A673 (cell line): ENCODE data around the gene EVX1. TPM values are rescaled to one million over a fixed set of nuclear protein-coding genes. Genes with fewer than 3 reads are reported as not detected.

Experiments
- BruUV-seq: library from RNA; stranded (reverse); fragments of 400-500 nt; replicated peaks from 2 replicates; lab custom pipeline; 2021; lab: Mats Ljungman, UMichigan
- CTCF ChIA-PET: fragments of 300-600 bp; sonication (Branson Sonifier 250); formaldehyde crosslinking; loops from one replicate; lab custom pipeline; 2022; ENCODE audit warnings: antibody characterized with exemption; lab: Charles Lee
- POLR2A ChIA-PET: fragments of 300-600 bp; sonication (Branson Sonifier 250); formaldehyde crosslinking; loops from one replicate; lab custom pipeline; 2022; ENCODE audit warnings: antibody characterized with exemption; ENCODE audit not compliant: low non-redundant PET; lab: Charles Lee
- DNase-seq: peaks from one replicate; pipeline ENCODE4 v3.0.0-alpha.2; 2015; ENCODE audit warnings: low spot score
- H3K27ac ChIP-seq: fragments of 200-600 bp; sonication (generic); 2 replicates; pipeline ENCODE4 v1.5.1; 2016; ENCODE audit warnings: mixed run types, low read depth, mild to moderate bottlenecking, mixed read lengths, antibody characterized with exemption, low read length; ENCODE audit not compliant: poor library complexity, severe bottlenecking
- H3K27me3 ChIP-seq: fragments of 200-600 bp; sonication (generic); replicated peaks from 2 replicates; pipeline ENCODE4 v1.6.1; 2017; ENCODE audit warnings: mixed run types, low read depth, mild to moderate bottlenecking, mixed read lengths, antibody characterized with exemption, low read length; ENCODE audit not compliant: insufficient read depth, poor library complexity
- H3K36me3 ChIP-seq: fragments of 200-600 bp; sonication (generic); 2 replicates; pipeline ENCODE4 v1.6.1; 2016; ENCODE audit warnings: mixed run types, mild to moderate bottlenecking, mixed read lengths, antibody characterized with exemption, low read length; ENCODE audit not compliant: insufficient read depth, poor library complexity, severe bottlenecking
- H3K4me1 ChIP-seq: fragments of 200-600 bp; sonication (generic); 2 replicates; pipeline ENCODE4 v1.6.1; 2017; ENCODE audit warnings: mixed run types, mild to moderate bottlenecking, mixed read lengths, antibody characterized with exemption, low read length; ENCODE audit not compliant: insufficient read depth, poor library complexity, severe bottlenecking
- H3K4me3 ChIP-seq: fragments of 200-600 bp; sonication (generic); 2 replicates; pipeline ENCODE4 v1.5.1; 2016; ENCODE audit warnings: low read depth, mixed run types, mild to moderate bottlenecking, mixed read lengths, low read length; ENCODE audit not compliant: poor library complexity, severe bottlenecking
- H3K9me3 ChIP-seq: fragments of 200-600 bp; sonication (generic); 2 replicates; pipeline ENCODE4 v1.6.1; 2016; ENCODE audit warnings: mixed run types, low read depth, mild to moderate bottlenecking, mixed read lengths, antibody characterized with exemption, low read length; ENCODE audit not compliant: poor library complexity, severe bottlenecking
- EZH2 ChIP-seq: fragments of 200-600 bp; sonication (generic); IDR thresholded peaks from 2 replicates; pipeline ENCODE4 v1.6.1; 2017; ENCODE audit warnings: borderline replicate concordance, low read depth, mild to moderate bottlenecking, mixed read lengths, antibody characterized with exemption, low read length; ENCODE audit not compliant: poor library complexity, severe bottlenecking
- intact Hi-C: fragments of 100-400 bp; cut with micrococcal nuclease; formaldehyde crosslinking; loops from one replicate; pipeline ENCODE4 v1.10.0; 2022; ENCODE audit not compliant: unreplicated experiment
- total RNA-seq: library from RNA; stranded (reverse); gene quantifications from 2 replicates; pipeline ENCODE4 v1.2.3, GENCODE V29; 2021
- TF ChIP-seq, protein P1 (sequence below): fragments of 300-800, 200-600 bp; sonication (generic); conservative IDR thresholded peaks from 2 replicates; pipeline ENCODE4 v1.5.1; 2017; ENCODE audit warnings: low read depth, mild to moderate bottlenecking, antibody characterized with exemption, low read length, moderate library complexity, mixed read lengths

EVX1 gene
- total RNA-seq, 1 experiment from 2014 or later = not detected

DNA sequence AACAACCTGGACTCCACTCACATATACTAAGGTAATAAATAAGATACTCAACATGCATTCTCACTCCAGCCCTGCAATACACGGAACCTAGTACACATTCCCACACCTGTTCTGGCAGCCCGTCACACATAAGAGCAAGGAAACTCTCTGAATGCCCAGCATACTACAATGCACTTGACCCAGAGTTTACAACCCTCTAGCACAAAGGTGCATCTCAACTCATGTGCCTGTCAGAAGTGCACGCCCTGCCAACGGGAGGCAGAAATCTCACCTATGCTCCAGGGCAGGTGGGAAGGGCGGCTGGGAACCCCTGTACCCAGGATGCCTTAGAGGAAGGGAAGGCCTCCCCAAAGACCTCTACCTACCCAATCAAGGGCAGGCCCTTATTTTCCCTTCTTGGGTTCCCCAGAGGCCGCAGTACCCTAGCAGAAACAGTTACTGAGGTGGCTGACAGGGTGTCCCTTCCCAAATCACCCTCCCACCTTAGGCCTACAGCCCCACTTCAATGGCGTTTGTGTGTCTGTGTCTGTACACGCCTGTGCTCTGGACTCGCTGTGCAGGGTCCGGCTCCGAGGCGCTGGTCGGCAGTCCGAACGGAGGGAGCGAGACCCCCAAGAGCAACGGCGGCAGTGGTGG lies 2.0 kb downstream of the EVX1 start:
- TF ChIP-seq EZH2 = peak; percentile 8
- TF ChIP-seq, protein P1, sequence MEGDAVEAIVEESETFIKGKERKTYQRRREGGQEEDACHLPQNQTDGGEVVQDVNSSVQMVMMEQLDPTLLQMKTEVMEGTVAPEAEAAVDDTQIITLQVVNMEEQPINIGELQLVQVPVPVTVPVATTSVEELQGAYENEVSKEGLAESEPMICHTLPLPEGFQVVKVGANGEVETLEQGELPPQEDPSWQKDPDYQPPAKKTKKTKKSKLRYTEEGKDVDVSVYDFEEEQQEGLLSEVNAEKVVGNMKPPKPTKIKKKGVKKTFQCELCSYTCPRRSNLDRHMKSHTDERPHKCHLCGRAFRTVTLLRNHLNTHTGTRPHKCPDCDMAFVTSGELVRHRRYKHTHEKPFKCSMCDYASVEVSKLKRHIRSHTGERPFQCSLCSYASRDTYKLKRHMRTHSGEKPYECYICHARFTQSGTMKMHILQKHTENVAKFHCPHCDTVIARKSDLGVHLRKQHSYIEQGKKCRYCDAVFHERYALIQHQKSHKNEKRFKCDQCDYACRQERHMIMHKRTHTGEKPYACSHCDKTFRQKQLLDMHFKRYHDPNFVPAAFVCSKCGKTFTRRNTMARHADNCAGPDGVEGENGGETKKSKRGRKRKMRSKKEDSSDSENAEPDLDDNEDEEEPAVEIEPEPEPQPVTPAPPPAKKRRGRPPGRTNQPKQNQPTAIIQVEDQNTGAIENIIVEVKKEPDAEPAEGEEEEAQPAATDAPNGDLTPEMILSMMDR = no peak
- H3K36me3 ChIP-seq = no peaks in the 10 kb centered on the region
- ChIA-PET CTCF (no interaction called here), POLR2A (no interaction called here)
- no peak overlapping the region for H3K27ac ChIP-seq
- intact Hi-C loops = no loop called here
- H3K27me3 ChIP-seq = peaks cover 100% of the 10 kb centered on the region
- no TSS peak for BruUV-seq
- no peak for DNase-seq
- no peaks in the 10 kb centered on the region for H3K4me1 ChIP-seq
- no peak overlapping the region for H3K4me3 ChIP-seq
- H3K9me3 ChIP-seq = no peaks in the 10 kb centered on the region

DNA sequence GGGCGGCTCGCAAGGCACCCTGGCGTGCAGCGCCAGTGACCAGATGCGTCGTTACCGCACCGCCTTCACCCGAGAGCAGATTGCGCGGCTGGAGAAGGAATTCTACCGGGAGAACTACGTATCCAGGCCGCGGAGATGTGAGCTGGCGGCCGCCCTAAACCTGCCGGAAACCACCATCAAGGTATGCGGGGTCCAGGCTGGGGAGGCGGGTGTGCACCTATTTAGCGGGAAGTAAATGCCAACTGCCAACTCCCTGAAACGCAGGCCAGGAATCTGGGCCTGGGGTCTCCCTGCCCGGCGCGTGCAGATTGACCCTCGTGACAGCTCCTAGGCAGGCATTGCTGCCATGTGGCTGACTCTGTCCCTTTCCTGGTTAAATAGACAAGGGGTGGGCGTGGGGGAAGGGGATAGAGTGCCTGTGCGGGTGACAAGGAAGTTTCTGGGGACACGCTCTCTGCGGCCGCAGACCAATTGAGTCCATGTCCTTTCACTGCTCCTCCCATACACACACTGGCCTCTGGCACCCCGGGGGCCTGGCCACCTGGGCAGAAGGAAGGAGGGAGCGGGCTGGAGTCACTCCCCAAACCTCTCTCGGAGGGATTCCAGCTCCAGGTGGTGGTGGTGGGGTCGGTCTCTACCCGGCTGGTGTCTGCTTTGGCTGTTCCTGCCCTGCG lies 2.7 kb downstream of the EVX1 start:
- no peak overlapping the region for H3K4me3 ChIP-seq
- H3K9me3 ChIP-seq = no peaks in the 10 kb centered on the region
- ChIA-PET CTCF (no interaction called here), POLR2A (no interaction called here)
- H3K27me3 ChIP-seq = peaks cover 100% of the 10 kb centered on the region
- H3K4me1 ChIP-seq = no peaks in the 10 kb centered on the region
- DNase-seq = no peak
- H3K36me3 ChIP-seq = no peaks in the 10 kb centered on the region
- intact Hi-C loops = no loop called here
- TF ChIP-seq, protein P1 = no peak
- TF ChIP-seq EZH2 = no peak
- no TSS peak for BruUV-seq
- H3K27ac ChIP-seq = no peak overlapping the region

DNA sequence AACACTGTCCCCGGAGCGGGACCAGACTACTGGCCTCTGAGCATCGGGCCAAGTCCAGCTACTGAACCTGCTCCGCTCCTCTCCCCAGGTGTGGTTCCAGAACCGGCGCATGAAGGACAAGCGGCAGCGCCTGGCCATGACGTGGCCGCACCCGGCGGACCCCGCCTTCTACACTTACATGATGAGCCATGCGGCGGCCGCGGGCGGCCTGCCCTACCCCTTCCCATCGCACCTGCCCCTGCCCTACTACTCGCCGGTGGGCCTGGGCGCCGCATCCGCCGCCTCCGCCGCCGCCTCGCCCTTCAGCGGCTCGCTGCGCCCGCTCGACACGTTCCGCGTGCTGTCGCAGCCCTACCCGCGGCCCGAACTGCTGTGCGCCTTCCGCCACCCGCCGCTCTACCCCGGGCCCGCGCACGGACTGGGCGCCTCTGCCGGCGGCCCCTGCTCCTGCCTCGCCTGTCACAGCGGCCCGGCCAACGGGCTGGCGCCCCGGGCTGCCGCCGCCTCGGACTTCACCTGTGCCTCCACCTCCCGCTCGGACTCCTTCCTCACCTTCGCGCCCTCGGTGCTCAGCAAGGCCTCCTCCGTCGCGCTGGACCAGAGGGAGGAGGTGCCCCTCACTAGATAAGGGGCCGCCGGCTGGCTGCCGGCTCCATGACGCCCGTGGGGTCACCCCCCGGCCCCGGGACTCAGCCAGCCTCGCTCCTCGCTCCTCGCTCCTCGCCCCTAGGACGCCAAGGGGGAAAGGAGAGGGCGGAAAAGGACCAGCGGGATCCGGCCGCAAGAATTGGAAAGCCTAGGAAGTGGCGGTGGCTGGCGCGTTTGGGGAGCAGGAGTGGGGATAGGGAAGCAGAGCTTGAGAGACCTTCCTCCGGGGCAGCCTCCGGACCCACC lies 3.4 kb downstream of the EVX1 start:
- Histone ChIP-seq H3K27me3 (peaks cover 100% of the 10 kb centered on the region), H3K4me3 (no peak overlapping the region), H3K27ac (no peak overlapping the region), H3K36me3 (no peaks in the 10 kb centered on the region), H3K9me3 (no peaks in the 10 kb centered on the region), H3K4me1 (no peaks in the 10 kb centered on the region)
- intact Hi-C loops = no loop called here
- ChIA-PET CTCF (no interaction called here), POLR2A (no interaction called here)
- TF ChIP-seq, protein P1 = no peak
- TF ChIP-seq EZH2 = peak; percentile 99
- BruUV-seq = no TSS peak
- DNase-seq = no peak
